T1000 (cell line): ENCODE results near the gene PLPPR3.
"Not testable (repeated sequence)": the region's sequence is repeated elsewhere in the genome, so short reads cannot be mapped to it uniquely, and the experiment has no call there.

ENCODE experiments used
- DNase-seq: peaks from one replicate; lab custom pipeline; 2025; ENCODE audit warnings: mixed read lengths; lab: John Stamatoyannopoulos, UW

Gene PLPPR3

GRCh38 chr19:854549-854948 lies 32.8 kb upstream of the PLPPR3 start:
- DNase-seq, result no peak

GRCh38 chr19:853614-854220 lies 32.0 kb upstream of the PLPPR3 start:
- not testable (repeated sequence) for DNase-seq

GRCh38 chr19:853014-853585 lies 31.3 kb upstream of the PLPPR3 start:
- no peak for DNase-seq

GRCh38 chr19:852136-853013 lies 30.6 kb upstream of the PLPPR3 start, which contains the start of gene ELANE:
ELANE (plus strand) TSS chr19:852303; CDS start chr19:852329, 26 bp downstream.
- DNase-seq, result no peak

GRCh38 chr19:850979-851335 lies 29.2 kb upstream of the PLPPR3 start:
- DNase-seq, result no peak

- peak; percentile 84 for DNase-seq
Measured at GRCh38 chr19:850221-850978, 28.6 kb upstream of the PLPPR3 start.

GRCh38 chr19:849195-849594 lies 27.4 kb upstream of the PLPPR3 start:
- DNase-seq, result not testable (repeated sequence)

- no peak for DNase-seq
Measured at GRCh38 chr19:848386-848921, 26.7 kb upstream of the PLPPR3 start.

- DNase-seq, result no peak
Measured at GRCh38 chr19:845707-846521, 24.2 kb upstream of the PLPPR3 start.

- no peak for DNase-seq
Measured at GRCh38 chr19:844546-844971, 22.8 kb upstream of the PLPPR3 start.

GRCh38 chr19:843836-844545 lies 22.2 kb upstream of the PLPPR3 start:
- DNase-seq, result no peak

- DNase-seq, result no peak
Measured at GRCh38 chr19:843180-843835, 21.6 kb upstream of the PLPPR3 start.

- DNase-seq, result not testable (repeated sequence)
Measured at GRCh38 chr19:842802-843179, 21.0 kb upstream of the PLPPR3 start.

- DNase-seq, result no peak
Measured at GRCh38 chr19:840519-841206, 18.9 kb upstream of the PLPPR3 start, which contains the start of gene PRTN3. PRTN3 (plus strand) TSS chr19:840999; CDS start chr19:841009, 10 bp downstream.

GRCh38 chr19:835210-835810 lies 13.6 kb upstream of the PLPPR3 start:
- DNase-seq, result no peak

GRCh38 chr19:834216-834615 lies 12.5 kb upstream of the PLPPR3 start:
- DNase-seq, result no peak

GRCh38 chr19:831407-832369 lies 9.9 kb upstream of the PLPPR3 start:
- DNase-seq, result no peak
